HG03139 (cell line): ENCODE results near the gene TVP23C.
"Not testable (repeated sequence)": the region's sequence is repeated elsewhere in the genome, so short reads cannot be mapped to it uniquely, and the experiment has no call there.

Experiments
- ATAC-seq: cut with Tn5 transposase; IDR thresholded peaks from one replicate; pipeline ENCODE4 v1.9.1; 2021; ENCODE audit not compliant: unreplicated experiment

Gene TVP23C

DNA sequence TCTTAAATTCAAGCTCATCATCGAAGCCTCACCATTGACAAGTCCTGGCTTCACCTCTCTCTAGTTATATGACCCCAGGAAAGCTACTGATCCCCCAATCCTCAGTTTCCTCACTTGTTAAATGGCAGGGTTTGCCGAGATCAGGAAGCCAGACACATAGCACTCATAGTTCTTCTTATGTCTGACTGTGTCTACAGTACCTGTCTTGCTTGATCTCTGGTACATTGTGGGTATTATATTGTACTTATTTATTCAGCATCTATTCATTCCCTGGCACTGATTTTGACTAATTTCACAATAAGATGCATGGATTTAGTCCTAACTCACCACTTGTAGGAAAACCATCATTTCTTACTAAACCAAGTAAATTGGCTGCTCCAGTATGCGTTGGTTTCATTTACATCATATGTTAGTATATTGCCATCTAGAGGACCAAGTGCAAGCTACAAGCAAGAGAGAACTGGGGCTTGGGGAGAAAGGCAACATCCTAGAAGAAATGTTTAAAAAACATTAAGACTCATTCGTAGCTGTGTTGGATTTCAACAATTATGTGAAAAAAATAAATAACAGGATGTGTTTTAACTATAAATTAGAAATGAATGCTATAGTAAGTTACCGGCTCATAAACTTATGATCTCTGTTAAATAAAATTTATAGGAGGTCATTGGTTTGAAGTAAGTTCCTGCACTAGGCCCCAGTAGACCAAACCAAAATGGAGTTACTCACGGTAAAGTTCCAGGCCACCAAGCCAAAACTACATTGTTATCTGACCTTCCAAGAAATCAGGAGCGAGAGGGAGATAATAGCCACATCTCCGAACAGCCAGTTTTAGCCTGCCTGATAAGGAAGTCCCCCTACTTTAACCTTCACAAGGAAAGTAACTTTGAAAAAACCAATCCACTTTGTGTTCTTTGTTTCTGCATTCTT, 36.7 kb downstream of the TVP23C start:
- not testable (repeated sequence) for ATAC-seq

DNA sequence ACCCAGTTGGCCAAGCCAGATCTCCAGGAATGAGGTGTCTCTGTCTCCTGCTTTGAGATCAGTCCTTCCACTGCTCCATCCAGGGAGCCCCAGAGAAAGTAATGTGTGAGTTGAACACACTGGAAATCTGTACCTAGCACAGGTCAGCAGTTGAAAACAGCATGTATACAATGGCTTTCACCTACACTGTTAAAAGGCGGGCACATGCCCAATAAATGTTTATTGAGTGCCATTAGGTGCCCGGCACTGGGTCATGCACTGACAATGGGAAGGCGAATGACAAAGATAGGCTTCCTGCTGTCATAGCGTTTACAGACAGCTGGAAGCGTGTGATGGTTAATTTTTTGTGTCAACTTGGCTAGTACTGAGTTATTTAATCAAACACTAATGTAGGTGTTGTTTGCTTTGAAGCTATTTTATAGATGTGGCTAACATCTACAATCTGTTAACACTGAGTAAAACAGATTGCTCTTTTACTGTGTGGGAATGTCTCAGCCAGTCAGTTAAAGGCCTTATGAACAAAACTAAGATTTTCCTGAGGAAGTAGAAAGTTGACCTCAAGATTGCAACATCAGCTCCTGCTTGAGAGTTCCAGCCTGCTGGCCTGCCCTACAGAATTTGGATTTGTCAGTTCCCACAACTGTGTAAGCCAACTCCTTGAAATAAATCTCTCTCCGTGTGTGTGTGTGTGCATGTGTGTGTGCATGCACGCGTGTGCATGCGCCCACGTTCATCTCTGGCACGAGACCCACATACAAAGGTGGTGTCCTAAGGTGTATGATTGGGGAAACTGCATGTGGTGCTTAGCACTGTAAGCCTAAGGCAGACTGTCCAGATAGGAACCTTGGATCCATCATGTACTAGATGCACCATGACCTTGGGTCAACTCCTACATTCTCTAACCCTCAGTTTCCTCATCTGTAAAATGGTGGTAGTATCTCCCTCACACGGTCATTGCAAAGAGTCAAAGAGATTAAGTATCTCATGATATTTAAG, 38.0 kb downstream of the TVP23C start:
- ATAC-seq: not testable (repeated sequence)

DNA sequence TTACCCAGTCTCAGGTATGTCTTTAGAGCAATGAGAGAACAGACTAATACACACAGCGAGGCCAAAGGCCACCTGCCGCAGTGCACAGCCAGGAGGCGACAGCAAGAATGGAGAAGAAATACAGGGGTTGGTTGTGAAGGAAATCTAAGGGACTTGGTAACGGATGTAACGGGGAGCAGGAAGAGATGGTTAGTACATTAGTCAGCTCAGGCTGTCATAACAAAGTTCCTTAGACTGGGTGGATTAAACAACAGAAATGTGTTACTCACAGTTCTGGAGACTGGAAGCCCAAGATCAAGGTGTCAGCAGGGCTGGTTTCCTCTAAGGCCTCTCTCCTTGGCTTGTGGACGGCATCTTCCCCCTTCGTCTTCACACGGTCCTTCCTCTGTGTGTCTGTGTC, 47.1 kb downstream of the TVP23C start:
- no peak for ATAC-seq

DNA sequence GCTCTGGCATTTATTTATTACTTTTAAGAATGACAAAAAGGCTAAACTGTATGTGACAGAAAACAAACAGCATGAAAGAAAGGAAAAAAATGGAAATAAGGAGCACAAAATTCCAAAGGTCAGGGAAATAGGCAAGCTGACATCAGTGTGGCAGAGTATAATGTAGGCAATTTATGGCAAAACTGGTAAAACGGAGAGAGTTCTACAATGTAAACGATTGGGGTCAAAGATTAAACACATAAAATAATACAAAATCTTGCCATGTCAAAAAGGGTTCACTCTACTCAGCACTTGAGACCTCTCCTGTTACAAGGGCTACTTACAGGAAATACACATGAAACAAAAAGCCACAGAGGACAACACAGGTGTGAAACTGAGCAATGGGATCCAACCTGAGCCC, 48.8 kb downstream of the TVP23C start:
- no peak for ATAC-seq

DNA sequence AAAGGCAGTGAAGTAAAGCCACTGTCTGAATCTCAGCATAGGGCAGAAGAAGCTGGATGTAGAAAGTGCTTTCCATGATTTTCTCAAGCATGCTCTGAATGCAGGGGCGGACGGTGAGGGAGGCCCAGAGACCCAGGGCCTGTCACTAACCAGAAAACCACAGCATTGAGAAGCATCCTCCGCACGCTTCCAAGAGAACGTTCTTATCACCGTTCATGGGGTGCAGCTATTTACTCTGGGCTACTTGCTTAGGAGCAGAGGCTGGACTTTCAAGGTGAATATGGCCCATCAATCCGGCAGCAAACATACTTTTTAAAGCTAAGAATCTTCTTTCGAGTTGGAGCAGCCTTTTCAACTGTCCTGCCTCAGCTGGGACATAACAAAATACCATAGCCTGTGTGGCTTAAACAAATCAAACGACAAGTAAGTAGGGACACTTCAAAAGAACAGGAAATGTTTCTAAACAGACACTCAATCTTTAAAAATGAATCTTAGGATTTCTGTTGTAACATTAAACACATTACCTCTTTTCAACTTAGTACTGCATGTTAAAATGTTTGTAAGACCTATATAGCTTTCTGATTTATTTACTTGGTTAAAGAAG, 49.3 kb downstream of the TVP23C start:
- no peak for ATAC-seq

DNA sequence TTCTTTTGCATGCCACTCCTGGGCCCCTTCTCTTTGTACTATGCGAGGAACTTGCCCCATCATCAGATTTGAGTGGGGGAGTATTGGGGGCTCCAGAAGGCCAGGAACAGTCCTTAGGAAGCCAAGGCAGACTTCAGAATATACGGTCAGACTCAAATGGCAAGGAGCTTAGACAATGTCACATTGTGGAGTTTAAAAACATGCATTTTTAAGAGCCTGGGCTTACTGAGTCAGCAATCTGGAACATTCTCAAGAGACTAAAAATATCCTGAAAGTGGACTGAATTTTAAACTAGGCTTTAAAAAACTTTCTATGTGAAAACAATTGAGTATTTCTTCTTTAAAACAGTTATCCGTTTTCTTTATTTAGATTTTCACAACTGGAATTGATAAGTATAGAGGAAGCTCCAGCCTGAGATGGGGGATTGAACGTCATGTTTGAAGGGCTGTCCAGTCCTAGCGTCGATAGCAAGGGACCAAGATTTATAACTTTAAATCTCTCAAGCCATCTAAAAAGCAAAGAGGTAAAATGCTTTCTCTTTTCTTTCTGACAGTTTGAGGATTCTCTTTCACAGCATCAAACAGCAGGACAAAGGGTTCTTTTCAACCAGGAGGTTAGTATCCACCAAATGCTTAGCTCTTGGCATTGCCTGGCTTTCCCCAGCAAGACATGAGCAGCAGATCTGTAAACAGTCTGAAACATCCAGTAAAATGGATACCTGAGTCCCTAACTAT, 50.1 kb downstream of the TVP23C start:
- no peak for ATAC-seq

DNA sequence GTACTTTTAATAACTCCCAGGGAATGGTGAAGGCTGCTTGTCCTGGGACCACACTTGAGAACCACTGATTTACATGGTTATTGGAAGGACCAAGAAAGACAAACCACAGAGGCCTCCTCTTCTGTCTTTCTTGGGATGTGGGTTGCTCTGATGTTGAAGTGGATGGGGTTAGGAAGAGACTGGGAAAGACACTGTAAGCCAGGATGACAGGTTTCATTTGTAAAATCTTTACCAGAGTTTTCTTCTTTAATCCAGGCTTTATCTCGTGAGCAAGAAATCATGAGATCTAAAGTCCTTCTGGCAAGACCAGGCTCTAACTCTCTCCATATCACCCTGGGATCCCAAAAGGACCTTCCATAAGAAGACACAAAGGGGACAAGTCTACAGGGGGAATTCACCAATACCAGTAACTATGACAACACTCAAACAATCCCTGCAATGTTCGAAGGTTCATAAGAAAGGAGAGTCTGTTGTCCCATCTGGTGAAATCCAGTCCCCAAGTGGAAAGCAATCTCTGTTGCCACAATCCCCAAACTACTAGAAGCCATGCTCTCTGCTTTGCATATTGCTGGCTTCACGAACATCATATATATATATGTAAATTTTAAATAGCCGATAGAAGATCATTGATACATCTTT, 51.1 kb downstream of the TVP23C start:
- no peak for ATAC-seq

DNA sequence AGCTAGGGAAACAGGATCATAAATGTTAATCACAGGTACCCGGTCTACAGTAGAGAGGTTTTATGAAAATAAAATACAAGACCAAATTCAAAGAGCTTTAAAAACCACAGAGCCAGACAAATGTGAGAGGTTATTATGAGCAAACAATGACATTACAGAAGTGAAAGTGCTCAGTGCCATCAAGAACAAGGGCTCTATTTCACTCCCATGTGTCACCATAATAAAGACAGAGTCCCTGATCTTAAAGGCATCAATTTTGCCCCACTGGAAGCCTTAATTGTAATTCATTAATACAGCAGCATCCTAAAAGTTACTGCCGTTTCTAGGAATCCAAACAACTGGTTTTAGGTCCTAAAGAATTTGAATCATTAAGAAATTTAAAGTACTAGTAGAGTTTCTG, 52.1 kb downstream of the TVP23C start:
- ATAC-seq: no peak

DNA sequence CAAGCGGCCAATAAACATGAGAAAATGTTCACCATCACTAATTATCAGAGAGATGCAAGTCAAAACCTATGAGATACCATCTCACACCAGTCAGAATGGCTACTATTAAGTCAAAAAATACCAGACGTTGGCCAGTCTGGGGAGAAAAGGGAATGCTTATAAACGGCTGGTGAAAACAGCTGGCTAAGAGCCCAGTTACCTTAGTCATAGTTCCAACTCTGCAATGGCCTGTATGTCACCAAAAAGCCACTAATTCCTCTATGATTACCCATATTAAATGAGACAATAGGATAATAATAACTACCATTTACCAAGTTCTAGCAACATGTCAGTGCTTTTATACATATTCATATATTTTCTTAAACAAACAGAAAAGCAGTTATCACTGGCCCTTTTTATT, 52.9 kb downstream of the TVP23C start:
- no peak for ATAC-seq

DNA sequence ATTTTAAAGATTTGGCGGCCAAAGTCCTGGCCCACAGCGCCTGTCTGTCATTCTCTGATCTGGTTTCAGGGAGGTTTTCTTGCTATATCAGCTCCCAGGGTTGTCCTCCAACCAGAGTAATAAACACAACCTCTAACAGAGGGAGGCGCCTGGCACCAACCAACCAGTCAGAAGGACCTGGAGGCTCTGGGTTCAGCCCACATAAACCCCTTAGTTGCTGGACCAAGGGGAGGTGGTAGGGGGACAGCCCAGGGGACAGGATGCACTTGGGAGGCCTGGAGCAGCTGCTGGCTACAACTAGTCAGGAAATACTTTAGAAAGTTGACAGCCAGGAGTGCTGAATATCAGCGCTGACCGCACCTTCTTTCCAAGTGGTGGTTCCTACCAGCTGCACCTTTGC, 54.2 kb downstream of the TVP23C start:
- ATAC-seq: no peak

DNA sequence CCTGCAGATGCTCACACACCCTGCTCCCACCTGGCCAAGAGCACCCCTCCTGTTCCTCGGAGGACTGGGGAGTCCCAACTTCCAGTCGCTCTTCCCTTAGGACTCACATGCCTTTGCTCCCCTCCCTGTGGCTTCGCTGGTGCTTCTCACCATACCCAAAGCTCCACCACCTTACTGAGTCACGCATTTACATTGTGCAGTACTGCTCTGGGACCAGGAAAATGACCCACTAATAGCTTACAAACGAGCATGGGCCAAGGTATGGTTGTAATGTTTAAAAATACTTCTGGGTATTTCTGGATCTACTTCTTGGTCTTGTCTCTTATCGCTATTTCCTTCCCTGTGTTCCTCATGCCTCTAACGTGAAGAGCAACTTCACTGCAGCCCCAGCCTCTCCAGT, 54.8 kb downstream of the TVP23C start:
- ATAC-seq: no peak

DNA sequence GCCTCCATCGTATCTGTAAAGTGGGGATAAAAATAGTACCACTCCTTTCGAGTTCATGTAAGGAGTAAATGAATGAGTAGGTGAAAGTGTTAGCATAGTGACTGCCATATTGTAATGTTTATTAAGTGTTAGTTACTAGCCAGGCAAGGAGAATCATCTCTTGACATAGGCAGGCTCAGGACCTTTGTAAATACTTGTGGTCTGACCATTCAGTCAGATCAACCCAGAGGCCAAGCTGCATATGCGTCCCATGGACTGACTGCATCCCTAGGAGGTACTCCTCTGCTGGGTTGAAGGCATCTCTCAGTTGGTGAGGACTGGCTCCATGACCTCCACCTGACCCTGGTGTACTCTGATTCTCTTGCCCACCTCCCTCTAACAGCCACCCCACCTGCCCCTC, 55.4 kb downstream of the TVP23C start:
- no peak for ATAC-seq

DNA sequence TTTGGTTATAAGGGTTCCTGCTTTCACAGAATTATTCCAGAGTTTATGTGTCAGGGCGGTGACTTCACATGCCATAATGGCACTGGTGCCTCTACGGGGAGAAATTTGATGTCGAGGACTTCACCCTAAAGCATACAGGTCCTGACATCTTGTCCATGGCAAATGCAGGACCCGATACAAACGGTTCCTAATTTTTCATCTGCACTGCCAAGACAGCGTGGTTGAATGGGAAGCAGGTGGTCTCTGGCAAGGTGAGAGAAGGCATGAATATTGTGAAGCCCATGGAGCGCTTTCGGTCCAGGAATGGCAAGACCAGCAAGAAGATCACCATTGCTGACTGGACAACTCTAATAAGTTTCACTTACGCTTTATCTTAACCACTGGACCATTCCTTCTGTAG, 56.3 kb downstream of the TVP23C start:
- no peak for ATAC-seq

DNA sequence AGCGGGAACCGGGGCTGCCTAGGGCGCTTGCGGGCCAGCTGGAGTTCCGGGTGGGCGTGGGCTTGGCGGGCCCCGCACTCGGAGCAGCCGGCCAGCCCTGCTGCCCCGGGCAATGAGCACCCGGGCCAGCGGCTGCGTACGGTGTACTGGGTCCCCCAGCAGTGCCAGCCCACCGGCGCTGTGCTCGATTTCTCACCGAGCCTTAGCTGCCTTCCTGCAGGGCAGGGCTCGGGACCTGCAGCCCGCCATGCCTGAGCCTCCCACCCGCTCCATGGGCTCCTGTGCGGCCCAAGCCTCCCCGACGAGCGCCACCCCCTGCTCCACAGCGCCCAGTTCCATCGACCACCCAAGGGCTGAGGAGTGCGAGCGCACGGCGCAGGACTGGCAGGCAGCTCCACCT, 57.6 kb downstream of the TVP23C start:
- not testable (repeated sequence) for ATAC-seq

DNA sequence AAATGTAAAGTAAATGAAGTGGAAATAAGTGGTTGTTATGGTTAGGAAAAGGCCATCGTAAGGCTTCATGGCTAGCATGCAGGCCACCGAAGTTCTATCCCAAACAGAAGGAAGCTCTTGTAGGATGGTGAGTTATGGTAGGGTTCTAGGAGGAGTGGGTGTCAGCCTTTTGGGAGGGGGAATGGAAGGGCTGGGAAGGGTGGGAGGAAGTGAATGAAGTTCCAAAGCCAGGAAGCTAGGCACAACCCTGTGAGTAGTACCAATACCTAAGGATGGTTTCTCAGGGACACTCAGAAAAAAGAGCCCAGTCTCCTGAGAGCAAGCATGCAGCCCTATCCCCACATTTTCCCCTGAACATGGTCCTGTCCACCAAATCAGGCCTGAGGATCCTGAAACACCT, 59.6 kb downstream of the TVP23C start:
- ATAC-seq: no peak

DNA sequence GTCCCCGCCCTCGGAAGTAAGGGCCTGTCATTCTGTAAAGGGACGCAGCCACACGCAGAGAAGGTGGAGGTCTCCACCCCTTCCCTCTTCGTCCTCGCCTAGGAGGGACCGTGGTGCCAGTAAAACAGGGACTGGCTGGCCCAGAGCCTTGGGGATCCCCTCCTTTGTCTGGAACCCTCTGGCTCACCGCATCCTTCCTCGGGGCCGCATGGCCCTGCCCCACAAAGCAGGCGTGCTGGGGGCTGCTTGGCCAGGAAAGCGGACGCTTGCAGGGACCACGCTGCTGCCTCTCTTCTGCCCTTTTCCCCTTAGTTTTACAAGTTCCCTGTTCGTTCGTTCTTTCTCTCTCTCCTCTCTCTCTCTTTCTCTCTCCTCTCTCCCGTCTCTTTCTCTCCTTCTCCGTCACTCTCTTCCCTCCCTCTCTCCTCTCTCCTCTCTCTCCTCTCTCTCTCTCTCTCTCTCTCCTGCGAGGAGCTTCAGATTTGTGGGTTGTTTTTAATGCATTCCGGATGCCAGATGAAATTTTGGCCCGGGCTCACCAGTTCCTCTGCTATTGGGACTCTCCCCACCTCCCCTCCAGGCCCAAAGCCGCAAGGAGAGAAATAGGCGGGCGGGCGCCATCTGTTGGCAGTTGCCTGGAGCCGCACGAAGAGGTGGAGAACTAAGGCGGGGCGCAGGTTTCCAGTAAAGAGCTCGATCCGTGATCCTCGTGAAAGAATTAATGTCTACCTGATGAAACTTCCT, 60.7 kb downstream of the TVP23C start:
- ATAC-seq: peak; percentile 84

DNA sequence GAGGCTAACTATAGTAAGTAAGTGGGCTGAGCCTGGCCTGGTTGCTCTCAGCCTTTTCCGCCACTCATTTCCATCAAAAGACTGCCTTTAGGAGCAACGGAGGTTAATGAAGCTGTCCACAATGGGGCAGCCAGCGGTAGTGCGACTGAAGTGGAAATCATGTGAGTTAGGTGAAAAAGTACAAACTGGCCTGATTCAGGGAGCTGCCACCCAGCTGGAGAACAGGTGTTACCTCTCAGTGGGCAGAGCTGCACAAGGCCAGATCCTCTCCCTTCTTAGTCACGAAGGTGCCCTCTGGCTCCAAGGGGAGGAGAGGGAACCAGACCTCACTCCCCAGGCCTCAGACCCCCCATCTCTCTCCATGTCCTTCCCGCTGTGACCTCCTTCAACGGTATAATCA, 61.5 kb downstream of the TVP23C start:
- ATAC-seq: no peak

DNA sequence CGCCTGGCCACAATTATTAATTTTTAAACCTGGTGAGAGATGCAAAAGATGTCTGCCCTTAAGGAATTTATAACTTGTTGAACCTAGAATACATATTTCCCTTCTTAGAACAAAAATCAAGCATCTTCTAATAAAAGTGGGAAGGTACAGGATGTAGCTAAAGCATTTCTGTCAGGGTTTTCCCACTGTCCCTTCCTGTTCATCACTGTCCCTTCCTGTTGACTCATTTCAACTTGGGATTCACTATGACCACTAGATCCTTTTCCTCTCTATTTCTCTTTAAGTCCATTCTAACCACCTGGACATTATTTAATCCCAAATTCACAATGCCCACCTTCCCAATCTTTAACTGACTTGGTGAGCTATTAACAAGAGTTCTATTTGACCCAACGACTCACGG, 62.0 kb downstream of the TVP23C start:
- no peak for ATAC-seq

DNA sequence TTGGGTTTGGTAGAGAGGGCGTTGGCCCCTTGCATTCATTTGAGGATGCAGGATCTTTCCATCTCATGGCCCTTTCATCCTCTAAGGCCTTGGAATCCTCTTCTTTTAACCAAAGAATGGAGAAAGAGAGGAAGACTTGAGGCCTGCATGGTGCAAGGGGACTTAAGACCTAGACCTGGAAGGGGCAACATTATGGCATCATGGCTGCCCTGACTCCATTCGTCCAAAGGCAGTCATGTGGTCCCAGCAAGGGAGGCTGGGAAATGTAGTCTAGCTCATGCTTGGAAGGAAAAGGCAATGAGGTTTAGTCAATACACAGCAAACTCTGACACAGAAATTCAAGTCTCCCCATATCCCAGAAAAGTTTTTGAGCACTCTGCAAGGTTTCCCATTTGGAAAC, 65.2 kb downstream of the TVP23C start:
- no peak for ATAC-seq
